ENCODE measurements around the gene RCAN2.

Gene RCAN2

GRCh38 chr6:46366190-46366900, 124.9 kb downstream of the RCAN2 start:
- TF ChIP-seq FOXP2 (optimal IDR thresholded peaks at IDR 0.05; ENCODE audit: borderline replicate concordance, extremely low read depth, extremely low read length, insufficient read depth) (no peak), TAF1 (IDR thresholded peaks at IDR 0.05; ENCODE audit: borderline replicate concordance, insufficient read depth, low read length) (no peak), REST (IDR thresholded peaks at IDR 0.05; ENCODE audit: insufficient read depth in 1 of 2, low read depth in 2 of 2, low read length in 2 of 2) (no peak), SIN3A (IDR thresholded peaks at IDR 0.05; ENCODE audit: borderline replicate concordance, insufficient read depth, low read length) (no peak), POLR2AphosphoS5 (IDR thresholded peaks at IDR 0.05; ENCODE audit: low read depth, low read length) (no peak)

GRCh38 chr6:46357591-46357990, 133.7 kb downstream of the RCAN2 start:
- no peak for TF ChIP-seq SIN3A (IDR thresholded peaks at IDR 0.05; ENCODE audit: borderline replicate concordance, insufficient read depth, low read length)
- TF ChIP-seq POLR2AphosphoS5 (IDR thresholded peaks at IDR 0.05; ENCODE audit: low read depth, low read length): no peak
- TF ChIP-seq REST (IDR thresholded peaks at IDR 0.05; ENCODE audit: insufficient read depth in 1 of 2, low read depth in 2 of 2, low read length in 2 of 2): no peak
- TF ChIP-seq FOXP2 (optimal IDR thresholded peaks at IDR 0.05; ENCODE audit: borderline replicate concordance, extremely low read depth, extremely low read length, insufficient read depth): no peak
- no peak for TF ChIP-seq TAF1 (IDR thresholded peaks at IDR 0.05; ENCODE audit: borderline replicate concordance, insufficient read depth, low read length)

GRCh38 chr6:46356543-46356942, 134.7 kb downstream of the RCAN2 start:
- no peak for TF ChIP-seq POLR2AphosphoS5 (IDR thresholded peaks at IDR 0.05; ENCODE audit: low read depth, low read length)
- TF ChIP-seq FOXP2 (optimal IDR thresholded peaks at IDR 0.05; ENCODE audit: borderline replicate concordance, extremely low read depth, extremely low read length, insufficient read depth): no peak
- TF ChIP-seq TAF1 (IDR thresholded peaks at IDR 0.05; ENCODE audit: borderline replicate concordance, insufficient read depth, low read length): no peak
- no peak for TF ChIP-seq REST (IDR thresholded peaks at IDR 0.05; ENCODE audit: insufficient read depth in 1 of 2, low read depth in 2 of 2, low read length in 2 of 2)
- no peak for TF ChIP-seq SIN3A (IDR thresholded peaks at IDR 0.05; ENCODE audit: borderline replicate concordance, insufficient read depth, low read length)

- TF ChIP-seq TAF1 (IDR thresholded peaks at IDR 0.05; ENCODE audit: borderline replicate concordance, insufficient read depth, low read length) (no peak), REST (IDR thresholded peaks at IDR 0.05; ENCODE audit: insufficient read depth in 1 of 2, low read depth in 2 of 2, low read length in 2 of 2) (no peak), SIN3A (IDR thresholded peaks at IDR 0.05; ENCODE audit: borderline replicate concordance, insufficient read depth, low read length) (no peak), FOXP2 (optimal IDR thresholded peaks at IDR 0.05; ENCODE audit: borderline replicate concordance, extremely low read depth, extremely low read length, insufficient read depth) (no peak)
These were observed 137.7 kb downstream of the RCAN2 start for GRCh38 chr6:46353528-46353927.

Measured in PFSK-1 (cell line).